Kidney (tissue), 14 donors: ENCODE measurements around the gene TLE3. TPM values are rescaled to one million over a fixed set of nuclear protein-coding genes. Genes with fewer than 3 reads are reported as not detected.
"Not testable (repeated sequence)": the region's sequence is repeated elsewhere in the genome, so short reads cannot be mapped to it uniquely, and the experiment has no call there.

Experiments used
- DNase-seq, 5 donors: peaks; one replicate each; pipeline ENCODE4 v3.0.0-alpha.2; 2013 to 2020
- FAIRE-seq: peaks from 2 replicates; lab custom pipeline; 2012; peaks lifted over from hg19 to GRCh38; lab: Jason Lieb, UNC
- H3K27ac ChIP-seq, 2 donors: one replicate each; pipeline ENCODE4 v1.7.0; 2013; ENCODE audit warnings: low read depth in 2 of 2, low read length in 2 of 2, inconsistent platforms in 1 of 2
- H3K27me3 ChIP-seq: one replicate; pipeline ENCODE4 v1.7.1; 2013; ENCODE audit warnings: low read length, inconsistent platforms; ENCODE audit not compliant: control insufficient read depth, insufficient read depth
- H3K36me3 ChIP-seq, 3 donors: one replicate each; pipeline versions ENCODE4 v1.7.0 to v1.7.1; 2013; ENCODE audit warnings: low read length in 3 of 3, control low read depth in 1 of 3, inconsistent platforms in 1 of 3; ENCODE audit not compliant: insufficient read depth in 3 of 3, control insufficient read depth in 2 of 3
- H3K4me1 ChIP-seq, 3 donors: one replicate each; pipeline versions ENCODE4 v1.7.0 to v1.7.1; 2013; ENCODE audit warnings: low read length in 3 of 3, inconsistent platforms in 1 of 3, low read depth in 1 of 3; ENCODE audit not compliant: control insufficient read depth in 2 of 3, insufficient read depth in 2 of 3
- H3K4me3 ChIP-seq, 3 donors: one replicate each; pipeline versions ENCODE4 v1.7.0 to v1.8.1; 2013; ENCODE audit warnings: low read length in 3 of 3, control low read depth in 1 of 3, inconsistent platforms in 1 of 3
- H3K9ac ChIP-seq, 3 donors: one replicate each; pipeline versions ENCODE4 v1.7.0 to v1.7.1; 2013; ENCODE audit warnings: low read length in 3 of 3, control low read depth in 1 of 3, inconsistent platforms in 1 of 3
- H3K9me3 ChIP-seq, 3 donors: one replicate each; pipeline versions ENCODE4 v1.7.0 to v1.7.1; 2013; ENCODE audit warnings: low read length in 3 of 3, control low read depth in 1 of 3, inconsistent platforms in 1 of 3; ENCODE audit not compliant: control insufficient read depth in 2 of 3, insufficient read depth in 1 of 3
- intact Hi-C: fragments of 100-400 bp; cut with DNase I; formaldehyde crosslinking; loops from one replicate; pipeline ENCODE4 v1.11.1; 2022
- polyA plus RNA-seq: library from polyadenylated mRNA; stranded (reverse); fragments of 350-450 nt; fragmentation: Illumina TruSeq; extraction: RNeasy Lipid Tissue Mini Kit (QIAGEN cat#74804); gene quantifications from one replicate; pipeline ENCODE4 v1.2.3, GENCODE V29; 2014; ENCODE audit warnings: low read depth, low replicate concordance; ENCODE audit not compliant: insufficient read depth
- total RNA-seq: library from RNA; stranded (reverse); fragmentation: NEBNext Ultra II Directional; extraction: Animal tissue kit (Norgen Biotek cat#: 25700); gene quantifications from one replicate; pipeline ENCODE4 v1.2.1, GENCODE V29; 2021
- TF ChIP-seq, protein P1 (sequence below): IDR thresholded peaks from 3 replicates; pipeline ENCODE4 v1.5.1; 2012; ENCODE audit warnings: mild to moderate bottlenecking, moderate library complexity, borderline replicate concordance; ENCODE audit not compliant: insufficient read depth; ENCODE audit errors: extremely low read depth
- donor health status: control.
- donor health status: control.
- donor health status: control.
- donor health status: control.
- donor health status: control.
- donor health status: DM: yes; HTN: yes; CAD: no.
- donor health status: Normal renal cell carcinoma (clear cell type).

TLE3 gene
- total and polyA plus RNA-seq, 2 donors from 2014 or later: 10.3 to 71.7 TPM

DNA sequence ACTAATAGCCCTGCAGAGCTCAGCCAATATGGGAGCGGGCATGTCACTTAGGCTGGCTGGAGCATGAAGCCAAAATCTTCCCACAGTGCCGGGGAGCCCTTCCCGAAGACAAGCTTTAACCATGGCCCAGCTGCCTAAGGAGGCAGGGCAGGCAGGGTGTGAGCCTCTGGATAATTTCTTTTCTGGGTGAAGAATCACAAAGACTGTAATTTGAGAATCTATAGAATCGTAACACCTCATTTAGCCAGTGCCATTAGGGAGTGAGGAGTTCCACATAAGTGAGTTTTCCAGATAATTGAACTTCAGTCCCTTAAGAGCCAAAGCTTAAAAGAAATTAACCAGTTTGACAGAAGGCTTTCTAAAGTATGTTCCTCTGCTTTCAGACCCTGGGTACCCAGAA is 40.2 kb upstream of the TLE3 start:
- peaks cover 0 to 8% (median 6%) of the 10 kb centered on the region in 3 donors for H3K4me1 ChIP-seq
- no peaks in the 10 kb centered on the region for H3K36me3 ChIP-seq
- no peak overlapping the region for H3K4me3 ChIP-seq
- TF ChIP-seq, protein P1, sequence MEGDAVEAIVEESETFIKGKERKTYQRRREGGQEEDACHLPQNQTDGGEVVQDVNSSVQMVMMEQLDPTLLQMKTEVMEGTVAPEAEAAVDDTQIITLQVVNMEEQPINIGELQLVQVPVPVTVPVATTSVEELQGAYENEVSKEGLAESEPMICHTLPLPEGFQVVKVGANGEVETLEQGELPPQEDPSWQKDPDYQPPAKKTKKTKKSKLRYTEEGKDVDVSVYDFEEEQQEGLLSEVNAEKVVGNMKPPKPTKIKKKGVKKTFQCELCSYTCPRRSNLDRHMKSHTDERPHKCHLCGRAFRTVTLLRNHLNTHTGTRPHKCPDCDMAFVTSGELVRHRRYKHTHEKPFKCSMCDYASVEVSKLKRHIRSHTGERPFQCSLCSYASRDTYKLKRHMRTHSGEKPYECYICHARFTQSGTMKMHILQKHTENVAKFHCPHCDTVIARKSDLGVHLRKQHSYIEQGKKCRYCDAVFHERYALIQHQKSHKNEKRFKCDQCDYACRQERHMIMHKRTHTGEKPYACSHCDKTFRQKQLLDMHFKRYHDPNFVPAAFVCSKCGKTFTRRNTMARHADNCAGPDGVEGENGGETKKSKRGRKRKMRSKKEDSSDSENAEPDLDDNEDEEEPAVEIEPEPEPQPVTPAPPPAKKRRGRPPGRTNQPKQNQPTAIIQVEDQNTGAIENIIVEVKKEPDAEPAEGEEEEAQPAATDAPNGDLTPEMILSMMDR: no peak
- H3K27ac ChIP-seq: no peak overlapping the region
- H3K9ac ChIP-seq: no peak overlapping the region
- intact Hi-C loops: no loop called here
- H3K9me3 ChIP-seq: no peaks in the 10 kb centered on the region
- H3K27me3 ChIP-seq: peaks cover 10% of the 10 kb centered on the region
- peak in 3 of 5 donors; percentile 53 to 85 (median 74) for DNase-seq
- no peak for FAIRE-seq

DNA sequence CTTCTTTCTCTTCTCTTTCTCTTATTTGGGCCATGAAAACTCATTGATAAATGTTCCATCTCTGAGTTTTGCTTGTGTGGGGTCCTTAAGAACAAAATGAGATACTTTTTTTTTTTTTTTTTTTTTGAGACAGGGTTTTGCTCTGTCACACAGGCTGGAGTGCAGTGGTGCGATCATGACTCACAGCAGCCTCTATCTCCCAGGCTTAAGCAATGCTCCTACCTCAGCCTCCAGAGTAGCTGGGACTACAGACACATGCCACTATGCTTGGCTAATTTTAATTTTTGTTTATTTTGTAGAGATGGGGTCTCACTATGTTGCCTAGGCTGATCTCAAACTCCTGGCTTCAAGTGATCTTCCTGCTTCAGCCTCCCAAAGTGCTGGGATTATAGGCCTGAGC is 39.3 kb upstream of the TLE3 start:
- H3K4me3 ChIP-seq, H3K9ac ChIP-seq, H3K4me1 ChIP-seq, H3K27ac ChIP-seq, H3K9me3 ChIP-seq, DNase-seq, intact Hi-C loops, FAIRE-seq, H3K36me3 ChIP-seq: not testable (repeated sequence)
- peaks cover 10% of the 10 kb centered on the region for H3K27me3 ChIP-seq

DNA sequence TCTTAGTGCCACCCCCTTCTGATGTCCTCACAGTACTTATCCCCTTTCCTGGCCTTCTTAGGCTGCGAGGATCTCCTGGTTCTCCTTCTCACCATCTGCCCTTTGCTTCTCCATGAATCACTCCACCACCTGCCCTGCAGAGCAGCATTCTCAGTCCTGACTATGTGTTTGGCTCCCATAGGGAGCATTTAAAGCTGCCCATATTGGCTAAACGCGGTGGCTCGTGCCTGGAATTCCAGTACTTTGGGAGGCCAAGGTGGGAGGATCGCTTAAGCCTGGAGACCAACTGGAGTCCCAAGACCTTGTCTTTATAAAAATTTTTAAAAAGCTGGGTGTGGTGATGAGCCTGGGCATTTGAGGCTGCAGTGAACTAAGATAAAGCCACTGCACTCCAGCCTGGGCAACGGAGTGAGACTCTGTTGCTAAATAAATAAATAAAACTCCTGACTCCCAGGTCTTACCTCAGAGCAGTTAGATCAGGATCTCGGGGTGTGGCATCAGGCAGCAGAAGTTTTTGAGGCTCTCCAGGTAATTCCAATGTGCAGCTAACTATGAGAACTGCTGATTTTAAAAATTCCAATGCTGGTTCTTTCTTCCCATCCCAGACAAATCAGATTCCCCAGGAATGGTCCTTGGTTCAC is 36.2 kb upstream of the TLE3 start:
- no peak for DNase-seq
- H3K4me3 ChIP-seq: no peak overlapping the region
- H3K27ac ChIP-seq: no peak overlapping the region
- intact Hi-C loops: no loop called here
- peaks cover 8% of the 10 kb centered on the region for H3K27me3 ChIP-seq
- H3K9me3 ChIP-seq: no peaks in the 10 kb centered on the region
- no peaks in the 10 kb centered on the region for H3K4me1 ChIP-seq
- TF ChIP-seq, protein P1: no peak
- no peak for FAIRE-seq
- H3K36me3 ChIP-seq: no peaks in the 10 kb centered on the region
- no peak overlapping the region for H3K9ac ChIP-seq

DNA sequence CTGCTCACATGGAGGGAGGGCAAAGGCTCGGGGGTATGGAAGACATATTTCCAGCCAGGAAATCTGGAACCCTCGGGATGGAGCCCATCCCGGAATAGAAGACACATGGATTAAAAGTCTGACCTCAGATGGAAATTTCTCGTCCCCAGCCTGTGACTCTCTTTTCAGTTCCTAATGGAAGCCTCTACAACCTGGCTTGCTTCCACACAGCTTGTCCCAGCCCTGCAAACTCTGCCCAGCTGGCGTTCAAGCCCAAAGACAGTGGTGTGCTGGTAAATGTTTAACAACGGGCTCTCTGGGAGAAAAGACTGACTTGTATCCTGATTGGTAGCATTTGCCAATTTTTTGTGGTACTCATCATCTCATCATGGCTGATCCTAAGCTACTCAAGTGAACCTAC is 35.6 kb upstream of the TLE3 start:
- Histone ChIP-seq H3K4me3 (no peak overlapping the region), H3K27me3 (peaks cover 5% of the 10 kb centered on the region), H3K27ac (no peak overlapping the region), H3K4me1 (no peaks in the 10 kb centered on the region), H3K36me3 (no peaks in the 10 kb centered on the region), H3K9me3 (no peaks in the 10 kb centered on the region), H3K9ac (no peak overlapping the region)
- TF ChIP-seq, protein P1: no peak
- intact Hi-C loops: no loop called here
- FAIRE-seq (no peak), DNase-seq (peak in 1 of 5 donors; percentile 43)
